Measurements from ENCODE around the gene HS6ST3.

Gene HS6ST3

DNA sequence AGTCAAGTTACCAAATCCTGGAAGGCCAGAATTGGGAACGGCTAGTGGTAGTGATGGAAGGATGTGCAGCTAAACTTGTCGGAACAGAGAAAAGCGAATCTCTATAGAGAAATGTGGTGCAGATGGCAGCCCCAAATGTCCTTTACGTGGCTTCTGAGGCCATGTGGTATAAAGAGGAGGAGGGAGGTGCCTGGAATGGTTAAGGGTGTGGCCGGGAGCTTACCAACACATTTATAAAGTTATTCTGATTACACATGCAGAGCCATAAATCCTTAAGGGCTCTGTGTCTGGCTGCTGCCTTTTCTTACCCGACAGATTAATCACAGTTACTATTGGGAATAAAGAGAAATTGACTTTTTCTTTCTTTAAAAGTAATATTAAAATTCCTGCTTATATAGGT, 714.3 kb downstream of the HS6ST3 start:
- ATAC-seq: no peak

- no peak for ATAC-seq
Measured at GRCh38 chr13:96806746-96807145, 716.8 kb downstream of the HS6ST3 start.

GRCh38 chr13:96809366-96810096, 719.6 kb downstream of the HS6ST3 start:
- no peak for ATAC-seq

GRCh38 chr13:96810104-96810503, 720.2 kb downstream of the HS6ST3 start:
- ATAC-seq: no peak

DNA sequence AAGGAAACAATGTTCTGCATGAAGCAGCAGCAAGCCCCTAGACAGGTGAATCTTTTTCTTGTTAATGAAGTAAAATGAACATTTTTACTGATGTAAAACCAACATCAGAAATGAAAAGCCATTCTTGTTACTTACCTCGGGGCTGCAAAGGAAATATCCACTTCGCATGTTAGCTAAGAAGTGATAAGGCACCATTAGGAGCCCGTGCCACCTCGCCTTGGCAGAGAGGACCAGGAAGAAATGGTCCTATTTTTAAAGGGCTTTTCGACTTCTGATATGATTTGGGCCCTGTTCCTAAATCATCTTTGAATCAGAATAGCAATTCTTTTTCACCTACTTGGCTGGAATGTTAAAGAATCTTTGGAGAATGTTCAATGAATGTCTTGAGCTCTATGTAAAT, 721.1 kb downstream of the HS6ST3 start:
- ATAC-seq: no peak

GRCh38 chr13:96816261-96816660, 726.4 kb downstream of the HS6ST3 start:
- no peak for ATAC-seq

DNA sequence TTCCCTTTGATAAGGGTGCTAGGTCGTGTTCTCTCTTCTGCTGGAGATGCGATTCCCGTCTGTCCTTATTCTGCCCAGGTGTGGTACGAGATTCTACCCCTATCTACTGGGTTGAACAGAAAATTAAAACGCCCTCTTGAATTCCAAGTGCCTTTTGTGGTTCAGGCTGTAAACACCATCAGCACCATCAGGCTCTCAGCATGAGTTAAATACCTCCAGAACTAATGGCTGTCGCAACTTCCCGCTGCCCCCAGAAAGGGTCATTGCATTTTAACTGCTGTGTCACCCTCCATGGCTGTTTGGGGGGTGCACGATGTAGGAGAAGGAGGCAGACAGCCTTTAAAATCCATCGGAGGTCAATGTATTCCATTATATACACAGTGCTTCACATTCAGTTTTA, 727.0 kb downstream of the HS6ST3 start:
- ATAC-seq: no peak

GRCh38 chr13:96817336-96817941, 727.5 kb downstream of the HS6ST3 start:
- ATAC-seq: no peak

DNA sequence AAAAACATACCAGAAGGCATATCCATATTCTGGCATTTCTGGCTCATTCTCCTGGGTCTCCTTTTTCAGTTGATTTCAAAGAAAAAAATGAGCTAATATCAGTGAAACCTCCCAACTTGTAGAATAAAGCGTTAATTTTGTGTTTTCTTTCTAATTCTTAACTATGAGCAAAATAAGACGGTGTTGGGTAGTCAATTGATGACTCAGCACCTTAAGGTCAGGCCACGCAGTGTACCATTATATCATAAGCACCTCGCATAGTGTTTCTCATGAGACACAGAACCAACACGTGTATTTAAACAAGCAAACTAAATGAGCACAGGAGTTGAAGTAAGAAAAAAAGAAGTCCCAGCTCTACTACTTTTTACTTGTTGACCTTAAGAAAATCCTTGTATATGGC, 729.5 kb downstream of the HS6ST3 start:
- no peak for ATAC-seq

DNA sequence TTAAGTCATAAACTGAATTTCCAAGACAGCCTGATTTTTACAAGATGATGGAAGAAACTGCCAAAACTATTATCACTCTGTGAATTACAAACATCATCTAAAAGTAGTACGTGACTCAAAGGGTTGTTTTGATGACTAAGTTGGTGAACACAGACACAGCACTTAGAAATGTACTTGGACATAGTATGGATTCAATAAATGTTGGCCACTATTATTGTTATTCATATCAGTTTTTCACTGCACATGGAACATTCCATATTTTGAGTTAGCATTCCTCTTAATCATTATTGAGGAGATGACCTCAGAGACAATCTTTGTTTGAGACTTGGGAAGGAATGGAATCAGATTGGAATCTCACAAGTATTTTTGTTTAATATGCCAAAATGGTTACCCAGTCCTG, 731.5 kb downstream of the HS6ST3 start:
- no peak for ATAC-seq

DNA sequence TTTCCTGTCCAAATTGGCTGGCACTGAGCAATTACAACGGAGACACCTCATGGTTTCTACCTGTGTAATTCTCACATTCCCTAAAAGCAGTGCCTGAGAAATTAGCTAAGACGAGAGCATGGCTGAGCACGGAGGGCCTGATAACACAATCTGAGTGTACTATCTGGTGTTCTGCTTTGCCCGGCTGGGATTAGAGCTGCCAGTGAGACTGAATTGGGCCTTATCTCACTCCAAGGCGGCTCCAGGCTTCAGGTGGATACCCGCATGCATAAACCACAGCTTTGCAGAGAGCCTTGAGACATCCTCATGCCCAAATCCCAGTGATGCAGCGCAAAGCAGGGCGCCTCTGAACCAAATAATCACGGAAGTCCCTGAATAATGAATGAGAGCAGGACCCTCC, 732.1 kb downstream of the HS6ST3 start:
- ATAC-seq: no peak

DNA sequence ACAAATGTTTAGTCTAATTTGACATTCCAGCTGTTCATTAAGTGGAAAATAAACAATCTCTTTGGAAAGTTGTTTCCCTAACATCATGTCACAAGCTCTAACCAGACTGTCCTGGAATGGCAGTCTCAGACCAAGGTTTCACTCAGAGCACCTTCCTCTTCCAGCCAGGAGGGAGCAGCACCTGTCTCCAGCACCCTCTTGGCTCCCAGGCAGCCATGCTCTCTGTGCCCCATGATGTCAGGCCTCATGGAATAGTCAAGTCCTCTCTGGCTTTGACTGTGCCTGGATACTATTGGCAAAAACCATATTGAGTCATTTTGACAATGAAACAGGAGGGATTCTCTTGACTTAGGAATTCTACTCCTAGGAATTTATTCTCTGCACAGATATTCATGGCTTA, 733.0 kb downstream of the HS6ST3 start:
- no peak for ATAC-seq

- ATAC-seq: no peak
Measured at GRCh38 chr13:96824140-96824539, 734.2 kb downstream of the HS6ST3 start.

- ATAC-seq: no peak
Measured at GRCh38 chr13:96825653-96826052, 735.7 kb downstream of the HS6ST3 start.

DNA sequence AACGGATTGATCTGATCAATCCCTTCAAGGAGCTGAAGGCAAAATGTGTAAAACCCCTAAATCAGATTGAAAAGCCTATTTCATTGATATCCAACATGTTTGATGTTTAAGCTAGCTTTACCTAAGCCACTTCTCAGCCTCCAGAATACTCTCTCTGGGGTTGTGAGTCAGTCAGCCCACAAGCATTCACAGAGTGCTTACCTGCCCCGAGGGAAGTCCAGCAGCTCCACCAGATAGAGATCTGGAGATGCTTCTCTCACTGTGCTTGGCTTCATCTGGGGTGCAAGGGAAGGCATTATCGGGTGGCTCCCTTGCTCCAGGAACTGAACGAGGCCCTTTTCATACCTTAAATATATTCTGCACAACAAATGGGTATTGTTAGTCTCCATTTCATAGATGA, 744.7 kb downstream of the HS6ST3 start:
- no peak for ATAC-seq

GRCh38 chr13:96835546-96835945, 745.6 kb downstream of the HS6ST3 start:
- ATAC-seq: no peak

GRCh38 chr13:96836733-96837132, 746.8 kb downstream of the HS6ST3 start:
- no peak for ATAC-seq

- no peak for ATAC-seq
Measured at GRCh38 chr13:96837809-96838208, 747.9 kb downstream of the HS6ST3 start.

DNA sequence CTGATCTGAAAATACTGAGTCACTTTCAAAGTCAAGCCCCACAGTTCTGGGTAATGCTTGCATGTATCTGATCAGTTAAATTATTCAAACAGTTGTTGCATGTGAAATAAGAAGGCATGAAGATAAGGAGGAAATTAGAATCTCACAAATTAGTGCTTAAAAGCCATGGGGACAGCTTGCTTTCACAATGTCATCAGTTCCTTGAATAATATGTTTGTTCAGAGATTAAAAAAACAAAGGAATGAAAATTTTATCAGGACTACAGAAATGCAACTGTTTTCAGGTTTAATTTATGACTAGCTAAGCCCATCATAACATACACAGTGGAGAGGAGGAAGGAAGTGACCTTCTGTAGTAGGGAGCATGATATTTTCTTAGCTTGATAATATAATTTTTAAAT, 754.3 kb downstream of the HS6ST3 start:
- ATAC-seq: no peak

GRCh38 chr13:96844616-96845015, 754.7 kb downstream of the HS6ST3 start:
- ATAC-seq: no peak

DNA sequence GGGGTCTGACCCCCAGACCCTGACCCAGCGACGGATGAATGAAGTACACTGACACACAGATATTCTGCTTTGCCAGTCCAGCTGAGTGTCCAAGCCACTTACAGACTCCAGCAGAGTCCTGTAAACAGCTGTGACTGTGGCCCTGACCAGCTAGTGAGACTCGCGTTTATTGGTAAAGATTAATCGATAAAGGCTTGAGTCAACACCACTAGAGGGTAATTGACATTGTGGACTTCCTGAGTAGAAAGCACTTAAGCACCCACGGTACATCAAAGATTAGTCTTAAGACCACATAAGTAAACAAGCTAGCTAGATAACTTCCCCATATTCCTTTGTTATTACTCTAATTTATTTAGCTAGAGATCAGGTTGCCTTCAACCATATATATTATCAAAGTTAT, 758.4 kb downstream of the HS6ST3 start:
- ATAC-seq: no peak

DNA sequence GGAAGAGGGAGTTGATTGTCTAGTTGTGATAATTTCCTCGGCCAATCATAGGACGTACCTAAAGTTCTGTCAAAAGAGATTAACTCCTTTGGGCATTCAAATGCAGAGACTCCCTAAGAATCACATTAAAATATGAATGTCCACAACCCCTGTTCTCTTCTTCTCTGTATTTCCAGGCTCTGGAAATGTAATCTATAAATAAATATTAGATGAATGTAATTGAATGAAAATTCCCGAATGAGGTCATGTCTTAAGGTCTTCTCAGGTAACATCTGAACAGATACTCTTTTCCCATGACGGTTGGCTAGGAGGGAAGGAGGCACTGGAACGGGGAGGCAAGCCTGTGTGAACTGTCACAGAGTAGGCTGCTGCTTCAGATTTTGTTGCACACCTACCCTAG, 759.2 kb downstream of the HS6ST3 start:
- ATAC-seq: no peak

DNA sequence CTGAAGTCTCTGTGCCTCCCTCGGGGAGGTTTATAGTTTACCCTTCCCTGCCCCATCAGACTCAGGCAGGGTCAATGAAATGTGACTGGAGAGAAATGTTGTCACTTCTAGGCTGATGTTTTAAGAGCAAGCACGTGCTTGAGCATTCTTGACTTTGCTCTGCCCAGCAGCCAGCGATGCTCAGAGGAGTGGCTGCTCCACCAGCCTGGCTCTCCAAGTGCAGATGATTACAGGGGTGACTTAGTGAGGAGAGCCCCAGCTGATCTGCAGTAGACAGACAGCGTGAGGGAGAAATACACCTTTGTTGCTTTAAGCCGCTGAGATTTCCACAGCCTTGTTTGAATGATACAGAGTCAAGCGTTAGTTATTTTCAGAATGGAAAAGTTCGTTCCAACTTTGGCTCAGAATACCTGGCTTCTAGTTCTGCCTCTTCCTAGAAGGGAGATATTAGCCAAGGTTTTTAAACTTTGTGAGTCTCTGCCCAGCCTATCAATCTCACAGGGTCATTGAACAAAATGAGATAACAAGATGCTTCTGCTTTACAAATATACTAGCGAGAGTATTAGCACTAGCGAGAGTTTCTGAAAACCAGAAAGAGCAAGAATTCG, 760.7 kb downstream of the HS6ST3 start:
- no peak for ATAC-seq

DNA sequence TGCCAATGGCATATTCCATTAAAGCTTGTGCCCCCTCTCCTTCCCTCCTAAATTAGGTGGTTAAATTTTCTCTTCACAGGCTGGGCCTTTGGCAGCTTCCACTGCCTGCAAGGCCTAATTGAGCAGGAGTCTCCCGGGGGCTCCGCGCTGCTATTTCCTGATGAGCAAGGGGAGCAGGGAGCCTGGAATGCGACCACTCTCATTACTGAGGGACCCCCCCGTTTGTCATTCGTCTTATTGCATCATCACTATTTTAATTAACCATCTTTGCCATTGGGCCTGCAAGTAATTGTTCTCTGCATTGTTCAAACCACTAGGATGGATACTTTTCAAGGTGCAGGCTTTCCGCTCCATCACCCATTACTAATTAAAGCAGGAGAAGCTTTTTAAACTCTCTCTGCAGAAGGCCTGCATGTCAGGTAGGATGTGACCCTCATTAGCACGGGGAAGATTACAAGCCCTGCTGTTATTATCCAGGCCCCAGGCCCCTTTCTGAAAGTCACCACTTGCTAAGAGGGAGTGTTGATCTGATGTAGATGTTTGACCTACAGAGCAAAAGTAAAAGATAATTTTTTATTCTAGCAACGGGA, 762.0 kb downstream of the HS6ST3 start:
- ATAC-seq: no peak
